ENCODE measurements around the gene OPHN1. TPM values are rescaled to one million over a fixed set of nuclear protein-coding genes. Genes with fewer than 3 reads are reported as not detected.

OPHN1 gene
- total RNA-seq, 4 donors from 2014 or later = 2.8 to 8.7 (median 6.6) TPM

DNA sequence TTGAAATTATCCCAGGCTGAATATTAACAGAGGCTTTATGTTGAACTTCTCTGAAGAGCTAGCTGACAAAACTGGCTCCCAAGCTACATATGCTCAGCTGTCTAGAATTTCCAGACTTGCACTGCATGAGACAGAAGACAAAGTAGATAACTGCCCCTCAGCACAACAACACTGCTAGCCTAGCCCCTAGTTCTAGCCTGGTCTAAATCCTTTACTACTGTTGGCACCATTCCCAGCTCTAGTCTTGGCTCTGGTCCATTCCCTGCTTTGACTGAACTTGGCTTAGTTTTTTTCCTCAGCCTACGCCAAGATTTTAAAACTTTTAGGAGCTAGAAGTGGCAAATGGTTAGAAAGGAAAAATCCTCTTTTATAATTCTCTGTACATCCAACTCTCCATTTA is 7.6 kb upstream of the OPHN1 start:
- intact Hi-C loops (cut with DNase I; ENCODE audit: low total_unique reads) (no loop called here), in situ Hi-C loops (cut with MboI; ENCODE audit: low pct_ligation_motif_present in 1 of 4, low pct_unique_long_range_greater_than_20kb in 1 of 4, low sequenced_read_pairs in 3 of 4) (no loop called here)
- peak; percentile 72 for DNase-seq
- no peaks in the 10 kb centered on the region for H3K36me3 ChIP-seq
- H3K27me3 ChIP-seq = no peaks in the 10 kb centered on the region
- peak overlapping the region in 3 of 4 donors; percentile 12 to 28 (median 15) for H3K27ac ChIP-seq
- no peak overlapping the region for H3K4me3 ChIP-seq
- 19% methylated on average over 1 of the region's 1 CpG; no CpG with 5 or more reads in 1 of the 2 donors for whole genome bisulfite sequencing, 2 donors (ENCODE audit: low coverage in 1 of 2)
- H3K4me1 ChIP-seq = peaks cover 0 to 12% (median 6%) of the 10 kb centered on the region in 4 donors
- H3K9me3 ChIP-seq = no peaks in the 10 kb centered on the region
- TF ChIP-seq, protein P1, sequence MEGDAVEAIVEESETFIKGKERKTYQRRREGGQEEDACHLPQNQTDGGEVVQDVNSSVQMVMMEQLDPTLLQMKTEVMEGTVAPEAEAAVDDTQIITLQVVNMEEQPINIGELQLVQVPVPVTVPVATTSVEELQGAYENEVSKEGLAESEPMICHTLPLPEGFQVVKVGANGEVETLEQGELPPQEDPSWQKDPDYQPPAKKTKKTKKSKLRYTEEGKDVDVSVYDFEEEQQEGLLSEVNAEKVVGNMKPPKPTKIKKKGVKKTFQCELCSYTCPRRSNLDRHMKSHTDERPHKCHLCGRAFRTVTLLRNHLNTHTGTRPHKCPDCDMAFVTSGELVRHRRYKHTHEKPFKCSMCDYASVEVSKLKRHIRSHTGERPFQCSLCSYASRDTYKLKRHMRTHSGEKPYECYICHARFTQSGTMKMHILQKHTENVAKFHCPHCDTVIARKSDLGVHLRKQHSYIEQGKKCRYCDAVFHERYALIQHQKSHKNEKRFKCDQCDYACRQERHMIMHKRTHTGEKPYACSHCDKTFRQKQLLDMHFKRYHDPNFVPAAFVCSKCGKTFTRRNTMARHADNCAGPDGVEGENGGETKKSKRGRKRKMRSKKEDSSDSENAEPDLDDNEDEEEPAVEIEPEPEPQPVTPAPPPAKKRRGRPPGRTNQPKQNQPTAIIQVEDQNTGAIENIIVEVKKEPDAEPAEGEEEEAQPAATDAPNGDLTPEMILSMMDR (IDR thresholded peaks at IDR 0.05) = no peak
- no peak for TF ChIP-seq POLR2A (IDR thresholded peaks at IDR 0.05)
- TF ChIP-seq EP300 (IDR thresholded peaks at IDR 0.05; ENCODE audit: low read depth) = no peak

DNA sequence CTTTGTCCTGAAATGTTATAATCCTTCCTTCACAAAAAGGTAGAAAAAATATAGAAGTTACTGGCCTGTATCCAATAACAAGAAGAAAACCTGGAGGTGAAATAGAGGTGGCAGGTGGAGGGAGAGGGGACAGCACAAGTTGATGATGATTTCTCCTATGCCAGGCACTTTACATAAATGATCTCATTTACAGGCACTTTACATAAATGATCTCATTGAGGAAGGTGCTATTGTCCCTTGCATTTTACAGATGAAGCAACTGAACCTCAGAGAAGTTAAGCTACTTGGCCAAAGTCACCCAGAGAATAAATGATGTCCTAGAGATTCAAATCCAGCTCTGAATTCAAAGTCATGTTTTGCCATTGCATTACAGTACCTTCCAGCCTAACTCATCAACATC is 7.1 kb upstream of the OPHN1 start:
- intact Hi-C loops (cut with DNase I; ENCODE audit: low total_unique reads) = no loop called here
- Histone ChIP-seq H3K9me3 (no peaks in the 10 kb centered on the region), H3K27me3 (no peaks in the 10 kb centered on the region), H3K27ac (peak overlapping the region in 3 of 4 donors; percentile 12 to 28 (median 15)), H3K36me3 (no peaks in the 10 kb centered on the region), H3K4me3 (no peak overlapping the region), H3K4me1 (peaks cover 0 to 12% (median 6%) of the 10 kb centered on the region in 4 donors)
- no peak for DNase-seq
- TF ChIP-seq, protein P1 (IDR thresholded peaks at IDR 0.05) = no peak
- no peak for TF ChIP-seq EP300 (IDR thresholded peaks at IDR 0.05; ENCODE audit: low read depth)
- TF ChIP-seq POLR2A (IDR thresholded peaks at IDR 0.05) = no peak
- TF ChIP-seq POLR2AphosphoS5 (IDR thresholded peaks at IDR 0.05) = no peak
- in situ Hi-C loops (cut with MboI; ENCODE audit: low pct_ligation_motif_present in 1 of 4, low pct_unique_long_range_greater_than_20kb in 1 of 4, low sequenced_read_pairs in 3 of 4) = no loop called here

DNA sequence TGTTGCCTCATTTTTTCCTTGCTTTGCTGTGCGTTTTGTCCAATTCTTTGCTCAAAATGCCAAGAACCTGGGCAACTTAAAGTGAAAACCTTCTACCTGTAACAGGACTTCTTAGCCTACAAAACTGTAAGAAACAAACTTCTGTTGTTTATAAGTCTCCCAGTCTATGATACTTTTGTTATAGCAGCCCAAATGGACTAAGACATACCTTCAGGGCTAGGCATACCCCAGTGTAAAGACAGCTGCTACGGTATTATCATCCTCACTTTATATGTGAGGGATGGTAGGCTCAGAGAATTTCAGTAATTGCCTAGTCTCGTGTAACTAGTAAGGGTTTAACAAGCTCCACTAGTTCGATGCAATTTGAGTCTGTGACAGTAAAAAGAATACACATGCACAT is 6.0 kb upstream of the OPHN1 start:
- H3K4me3 ChIP-seq = no peak overlapping the region
- WGBS, 2 donors (ENCODE audit: low coverage in 1 of 2) = 72% methylated on average over 4 of the region's 4 CpGs; no CpG with 5 or more reads in 1 of the 2 donors
- DNase-seq = no peak
- no peaks in the 10 kb centered on the region for H3K27me3 ChIP-seq
- H3K4me1 ChIP-seq = peaks cover 0 to 12% (median 8%) of the 10 kb centered on the region in 4 donors
- no peaks in the 10 kb centered on the region for H3K9me3 ChIP-seq
- no peaks in the 10 kb centered on the region for H3K36me3 ChIP-seq
- no peak overlapping the region for H3K27ac ChIP-seq
- intact Hi-C loops (cut with DNase I; ENCODE audit: low total_unique reads) (no loop called here), in situ Hi-C loops (cut with MboI; ENCODE audit: low pct_ligation_motif_present in 1 of 4, low pct_unique_long_range_greater_than_20kb in 1 of 4, low sequenced_read_pairs in 3 of 4) (no loop called here)
- no peak for TF ChIP-seq EP300 (IDR thresholded peaks at IDR 0.05; ENCODE audit: low read depth)
- no peak for TF ChIP-seq POLR2A (IDR thresholded peaks at IDR 0.05)
- no peak for TF ChIP-seq POLR2AphosphoS5 (IDR thresholded peaks at IDR 0.05)
- TF ChIP-seq, protein P1 (IDR thresholded peaks at IDR 0.05) = no peak

DNA sequence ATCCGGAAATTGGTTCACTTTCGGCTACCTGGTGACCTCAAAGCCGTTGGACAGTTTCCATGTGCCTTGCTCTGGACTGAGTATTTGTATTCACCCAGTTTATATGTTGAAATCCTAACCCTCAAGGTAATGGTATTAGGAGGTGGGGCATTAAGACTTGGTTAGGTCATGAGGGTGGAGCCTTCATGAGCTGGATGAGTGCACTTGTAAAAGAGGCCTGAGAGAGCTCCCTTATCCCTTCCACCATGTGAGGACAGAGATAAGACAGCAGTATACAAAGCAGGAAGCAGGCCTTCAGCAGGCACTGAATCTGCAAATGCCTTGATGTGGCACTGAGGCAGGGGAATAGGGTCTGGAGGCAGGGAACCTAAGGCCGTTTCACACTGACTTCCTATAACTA is 5.3 kb upstream of the OPHN1 start:
- Histone ChIP-seq H3K4me3 (no peak overlapping the region), H3K36me3 (no peaks in the 10 kb centered on the region), H3K9me3 (no peaks in the 10 kb centered on the region), H3K27ac (no peak overlapping the region), H3K27me3 (no peaks in the 10 kb centered on the region), H3K4me1 (peaks cover 0 to 14% (median 9%) of the 10 kb centered on the region in 4 donors)
- DNase-seq = no peak
- WGBS, 2 donors (ENCODE audit: low coverage in 1 of 2) = 79 to 86% methylated on average over 2 to 4 of the region's 4 CpGs
- in situ Hi-C loops (cut with MboI; ENCODE audit: low pct_ligation_motif_present in 1 of 4, low pct_unique_long_range_greater_than_20kb in 1 of 4, low sequenced_read_pairs in 3 of 4) (no loop called here), intact Hi-C loops (cut with DNase I; ENCODE audit: low total_unique reads) (no loop called here)
- TF ChIP-seq EP300 (IDR thresholded peaks at IDR 0.05; ENCODE audit: low read depth) (no peak), POLR2AphosphoS5 (IDR thresholded peaks at IDR 0.05) (no peak), POLR2A (IDR thresholded peaks at IDR 0.05) (no peak)
- TF ChIP-seq, protein P1 (IDR thresholded peaks at IDR 0.05) = no peak
